GM12872 (cell line): ENCODE measurements around the gene PLA2G4F.

Source experiments
- CTCF ChIP-seq: IDR thresholded peaks from 3 replicates; pipeline ENCODE4 v1.5.1; 2011; ENCODE audit warnings: low read depth, mild to moderate bottlenecking, low read length, moderate library complexity; ENCODE audit not compliant: insufficient read depth

PLA2G4F gene

GRCh38 chr15:42146551-42147430, 9.6 kb downstream of the PLA2G4F start:
- no peak for TF ChIP-seq CTCF

- no peak for TF ChIP-seq CTCF
Observed at GRCh38 chr15:42145546-42146455, 10.6 kb downstream of the PLA2G4F start.

- no peak for TF ChIP-seq CTCF
Observed at GRCh38 chr15:42144841-42145375, 11.5 kb downstream of the PLA2G4F start.

GRCh38 chr15:42143866-42144625, 12.4 kb downstream of the PLA2G4F start:
- TF ChIP-seq CTCF: no peak

GRCh38 chr15:42143356-42143755, 13.1 kb downstream of the PLA2G4F start:
- TF ChIP-seq CTCF: no peak

- TF ChIP-seq CTCF: no peak
Observed at GRCh38 chr15:42141795-42142667, 14.4 kb downstream of the PLA2G4F start.
